KMS-11 (cell line): ENCODE measurements around the gene ZNF783.
"Not testable (repeated sequence)": the region's sequence is repeated elsewhere in the genome, so short reads cannot be mapped to it uniquely, and the experiment has no call there.

Source experiments
- H2AFZ ChIP-seq: fragments of 200-600 bp; sonication (generic); 2 replicates; pipeline ENCODE4 v1.6.1; 2016; ENCODE audit warnings: antibody characterized with exemption, mixed run types, low read depth
- H3K27ac ChIP-seq: fragments of 200-600 bp; sonication (generic); 2 replicates; pipeline ENCODE4 v1.6.1; 2016; ENCODE audit warnings: mild to moderate bottlenecking, mixed run types
- H3K27me3 ChIP-seq: fragments of 200-600 bp; sonication (generic); 2 replicates; pipeline ENCODE4 v1.6.1; 2017; ENCODE audit warnings: mild to moderate bottlenecking, low read depth, mixed run types, moderate library complexity; ENCODE audit not compliant: insufficient read depth
- H3K36me3 ChIP-seq: fragments of 200-600 bp; sonication (generic); 2 replicates; pipeline ENCODE4 v1.6.1; 2017; ENCODE audit warnings: mild to moderate bottlenecking, mixed run types; ENCODE audit not compliant: insufficient read depth
- H3K4me1 ChIP-seq: fragments of 200-600 bp; sonication (generic); 2 replicates; pipeline ENCODE4 v1.6.1; 2016; ENCODE audit warnings: mild to moderate bottlenecking, low read depth, mixed run types; ENCODE audit not compliant: poor library complexity, severe bottlenecking
- H3K4me2 ChIP-seq: fragments of 200-600 bp; sonication (generic); 2 replicates; pipeline ENCODE4 v1.7.0; 2016; ENCODE audit warnings: mild to moderate bottlenecking, mixed run types
- H3K4me3 ChIP-seq: fragments of 200-600 bp; sonication (generic); IDR thresholded peaks from 2 replicates; pipeline ENCODE4 v1.6.1; 2017; ENCODE audit warnings: low read depth, low read length, mixed read lengths; ENCODE audit not compliant: insufficient read depth
- H3K79me2 ChIP-seq: fragments of 200-600 bp; sonication (generic); 2 replicates; pipeline ENCODE4 v1.6.1; 2016; ENCODE audit warnings: low read depth, mixed run types; ENCODE audit not compliant: insufficient read depth
- H3K9ac ChIP-seq: fragments of 200-600 bp; sonication (generic); 2 replicates; pipeline ENCODE4 v1.6.1; 2016; ENCODE audit warnings: mild to moderate bottlenecking, mixed run types
- H4K20me1 ChIP-seq: fragments of 200-600 bp; sonication (generic); 2 replicates; pipeline ENCODE4 v1.6.1; 2016; ENCODE audit warnings: mild to moderate bottlenecking, mixed run types; ENCODE audit not compliant: insufficient read depth
- CTCF ChIP-seq: fragments of 200-600 bp; sonication (generic); conservative IDR thresholded peaks from 2 replicates; pipeline ENCODE4 v1.6.1; 2017; ENCODE audit warnings: low read depth, mild to moderate bottlenecking, antibody characterized with exemption, low read length, moderate library complexity, mixed read lengths

The ZNF783 gene

DNA sequence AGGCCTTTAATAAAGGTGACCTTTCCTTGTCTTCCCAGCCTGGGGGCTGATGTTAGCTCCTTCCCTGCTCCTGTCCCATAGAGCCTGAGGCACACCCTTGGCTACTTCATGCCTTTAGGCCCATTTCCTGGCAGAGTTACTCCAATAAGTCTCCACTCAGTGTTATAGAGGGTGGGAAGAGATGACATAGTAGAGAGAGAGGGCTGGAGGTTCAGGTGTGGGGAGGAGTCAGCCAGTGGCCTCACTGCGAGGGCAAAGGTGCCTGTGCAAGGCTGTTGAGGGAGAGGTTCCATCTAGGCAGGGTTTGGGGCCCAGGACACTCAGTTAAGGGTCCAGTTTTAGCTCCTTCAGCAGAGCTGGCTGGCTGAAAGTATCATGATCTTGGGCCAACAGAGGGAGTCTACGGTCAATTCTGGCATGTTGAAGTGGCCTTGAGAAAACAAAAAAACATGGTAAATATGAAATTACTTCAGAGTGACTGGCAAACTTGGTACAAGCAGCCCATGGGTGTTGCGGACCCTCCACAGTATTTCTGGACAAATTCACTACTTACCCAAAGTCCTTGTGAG is 67.9 kb downstream of the ZNF783 start:
- no peak overlapping the region for H3K27ac ChIP-seq
- no peak for TF ChIP-seq CTCF
- H3K4me3 ChIP-seq, result no peak overlapping the region
- no peaks in the 10 kb centered on the region for H4K20me1 ChIP-seq
- no peak overlapping the region for H3K4me2 ChIP-seq
- no peaks in the 10 kb centered on the region for H3K27me3 ChIP-seq
- no peak overlapping the region for H2AFZ ChIP-seq
- H3K9ac ChIP-seq, result no peak overlapping the region
- H3K36me3 ChIP-seq, result no peaks in the 10 kb centered on the region
- no peaks in the 10 kb centered on the region for H3K79me2 ChIP-seq
- H3K4me1 ChIP-seq, result no peaks in the 10 kb centered on the region

DNA sequence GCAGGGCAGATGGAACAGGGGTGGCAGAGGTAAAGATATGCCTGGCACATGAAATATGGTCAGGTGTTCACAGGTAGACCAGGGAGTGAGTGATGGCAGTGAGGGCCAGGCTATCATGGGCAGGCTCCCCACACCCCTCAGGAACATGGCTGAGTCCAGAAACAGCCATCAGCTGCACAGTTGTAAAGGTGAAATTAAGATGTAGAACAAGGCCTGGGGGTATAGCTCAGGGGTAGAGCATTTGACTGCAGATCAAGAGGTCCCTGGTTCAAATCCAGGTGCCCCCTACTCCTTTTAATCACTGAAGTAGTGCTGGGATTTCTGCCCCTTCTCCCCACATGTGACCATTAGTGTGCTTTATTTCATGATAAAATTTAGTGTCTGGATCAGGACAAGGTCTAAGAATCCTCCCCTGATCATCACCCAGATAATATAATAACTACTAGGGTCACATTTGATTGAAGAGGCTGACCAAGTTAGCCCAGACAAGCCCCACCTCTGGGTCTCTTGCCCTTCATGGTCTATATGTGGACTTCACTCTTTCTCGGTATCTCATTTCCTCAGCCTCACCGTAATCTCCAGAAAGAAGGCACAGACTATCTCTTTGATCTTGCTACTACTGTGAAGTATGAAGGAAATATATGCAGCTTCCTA is 69.0 kb downstream of the ZNF783 start:
- no peak for TF ChIP-seq CTCF
- H3K79me2 ChIP-seq, result no peaks in the 10 kb centered on the region
- H4K20me1 ChIP-seq, result no peaks in the 10 kb centered on the region
- H3K4me1 ChIP-seq, result no peaks in the 10 kb centered on the region
- no peak overlapping the region for H3K4me2 ChIP-seq
- H3K36me3 ChIP-seq, result no peaks in the 10 kb centered on the region
- H2AFZ ChIP-seq, result no peak overlapping the region
- no peaks in the 10 kb centered on the region for H3K27me3 ChIP-seq
- H3K9ac ChIP-seq, result no peak overlapping the region
- H3K27ac ChIP-seq, result no peak overlapping the region
- no peak overlapping the region for H3K4me3 ChIP-seq

DNA sequence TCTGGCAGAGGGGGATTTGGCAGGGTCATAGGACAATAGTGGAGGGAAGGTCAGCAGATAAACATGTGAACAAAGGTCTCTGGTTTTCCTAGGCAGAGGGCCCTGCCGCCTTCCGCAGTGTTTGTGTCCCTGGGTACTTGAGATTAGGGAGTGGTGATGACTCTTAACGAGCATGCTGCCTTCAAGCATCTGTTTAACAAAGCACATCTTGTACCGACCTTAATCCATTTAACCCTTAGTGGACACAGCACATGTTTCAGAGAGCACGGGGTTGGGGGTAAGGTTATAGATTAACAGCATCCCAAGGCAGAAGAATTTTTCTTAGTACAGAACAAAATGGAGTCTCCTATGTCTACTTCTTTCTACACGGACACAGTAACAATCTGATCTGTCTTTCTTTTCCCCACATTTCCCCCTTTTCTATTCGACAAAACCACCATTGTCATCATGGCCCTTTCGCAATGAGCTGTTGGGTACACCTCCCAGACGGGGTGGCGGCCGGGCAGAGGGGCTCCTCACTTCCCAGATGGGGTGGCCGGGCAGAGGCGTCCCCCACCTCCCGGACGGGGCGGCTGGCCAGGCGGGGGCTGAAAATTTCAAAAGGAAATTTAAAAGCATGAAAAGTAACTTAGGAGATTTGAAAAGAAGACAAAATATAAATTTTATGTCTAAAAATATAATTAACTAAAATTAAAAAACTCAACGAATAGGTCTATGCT is 70.8 kb downstream of the ZNF783 start:
- H3K27me3 ChIP-seq, H4K20me1 ChIP-seq, H3K79me2 ChIP-seq, H3K4me1 ChIP-seq, H3K36me3 ChIP-seq, H3K4me2 ChIP-seq, H3K27ac ChIP-seq, H3K9ac ChIP-seq, H2AFZ ChIP-seq, H3K4me3 ChIP-seq: not testable (repeated sequence)

DNA sequence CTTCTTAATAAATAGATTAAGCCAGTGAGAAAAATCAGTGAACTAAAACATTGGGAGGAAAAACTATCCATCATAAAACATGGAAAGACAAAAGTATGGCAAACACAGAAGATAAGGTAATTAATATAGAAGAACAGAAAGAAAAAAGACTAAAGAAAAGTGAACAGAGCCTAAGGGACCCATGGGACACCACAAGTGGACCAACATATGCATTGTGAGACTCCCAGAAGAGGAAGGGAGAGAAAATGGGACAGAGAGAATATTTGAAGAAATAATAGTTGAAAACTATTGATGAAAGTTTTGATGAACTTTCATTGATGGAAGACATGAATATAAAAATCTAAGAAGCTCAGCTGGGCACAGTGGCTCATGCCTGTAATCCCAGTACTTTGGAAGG is 71.3 kb downstream of the ZNF783 start:
- Histone ChIP-seq H3K4me3 (no peak overlapping the region), H3K4me2 (no peak overlapping the region), H3K79me2 (no peaks in the 10 kb centered on the region), H3K27me3 (no peaks in the 10 kb centered on the region), H4K20me1 (no peaks in the 10 kb centered on the region), H3K27ac (no peak overlapping the region), H3K36me3 (no peaks in the 10 kb centered on the region), H3K9ac (no peak overlapping the region), H2AFZ (no peak overlapping the region), H3K4me1 (no peaks in the 10 kb centered on the region)
- TF ChIP-seq CTCF, result no peak

DNA sequence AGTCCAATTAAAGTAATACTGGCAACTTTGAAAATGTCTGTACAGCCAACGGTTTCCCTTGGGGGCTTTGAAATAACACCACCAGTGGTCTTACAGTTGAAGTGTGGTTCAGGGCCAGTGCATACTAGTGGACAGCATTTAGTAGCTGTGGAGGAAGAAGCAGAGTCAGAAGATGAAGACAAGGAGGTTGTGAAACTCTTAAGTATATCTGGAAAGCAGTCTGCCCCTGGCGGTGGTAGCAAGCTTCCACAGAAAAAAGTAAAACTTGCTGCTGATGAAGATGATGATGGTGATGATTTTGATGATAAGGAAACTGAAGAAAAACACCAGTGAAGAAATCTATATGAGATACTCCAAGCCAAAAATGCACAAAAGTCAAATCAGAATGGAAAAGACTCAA is 72.2 kb downstream of the ZNF783 start:
- Histone ChIP-seq H3K4me3 (no peak overlapping the region), H3K27ac (no peak overlapping the region), H3K79me2 (no peaks in the 10 kb centered on the region), H3K9ac (no peak overlapping the region), H3K36me3 (no peaks in the 10 kb centered on the region), H3K27me3 (no peaks in the 10 kb centered on the region), H4K20me1 (no peaks in the 10 kb centered on the region), H2AFZ (no peak overlapping the region), H3K4me1 (no peaks in the 10 kb centered on the region), H3K4me2 (no peak overlapping the region)
- no peak for TF ChIP-seq CTCF
